ENCODE data around the gene PAX2. TPM values are rescaled to one million over a fixed set of nuclear protein-coding genes. Genes with fewer than 3 reads are reported as not detected.

Gene PAX2
- total RNA-seq, 1 donor from 2014 or later, result not detected

DNA sequence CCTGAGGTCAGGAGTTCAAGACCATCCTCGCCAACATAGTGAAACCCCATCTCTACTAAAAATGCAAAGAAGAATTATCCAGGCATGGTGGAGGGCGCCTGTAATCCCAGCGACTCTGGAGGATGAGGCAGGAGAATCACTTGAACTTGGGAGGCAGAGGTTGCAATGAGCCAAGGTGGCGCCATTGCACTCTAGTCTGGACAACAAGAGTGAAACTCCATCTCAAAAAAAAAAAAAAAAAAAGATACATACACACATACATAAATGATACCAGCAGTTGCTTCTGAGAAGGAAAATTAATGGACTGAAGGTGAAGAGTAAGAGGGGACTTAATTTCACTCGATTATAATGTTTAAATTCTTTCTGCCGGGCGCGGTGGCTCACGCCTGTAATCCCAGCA, 40.2 kb upstream of the PAX2 start:
- H3K4me3 Mint-ChIP-seq (ENCODE audit: unreplicated experiment), result no peak overlapping the region
- H3K27me3 Mint-ChIP-seq (ENCODE audit: unreplicated experiment), result peaks cover 12% of the 10 kb centered on the region
- H3K9me3 Mint-ChIP-seq (ENCODE audit: unreplicated experiment), result peaks cover 5% of the 10 kb centered on the region
- H3K4me1 Mint-ChIP-seq (ENCODE audit: low read depth, unreplicated experiment), result peaks cover 4% of the 10 kb centered on the region
- TF ChIP-seq, protein P1, sequence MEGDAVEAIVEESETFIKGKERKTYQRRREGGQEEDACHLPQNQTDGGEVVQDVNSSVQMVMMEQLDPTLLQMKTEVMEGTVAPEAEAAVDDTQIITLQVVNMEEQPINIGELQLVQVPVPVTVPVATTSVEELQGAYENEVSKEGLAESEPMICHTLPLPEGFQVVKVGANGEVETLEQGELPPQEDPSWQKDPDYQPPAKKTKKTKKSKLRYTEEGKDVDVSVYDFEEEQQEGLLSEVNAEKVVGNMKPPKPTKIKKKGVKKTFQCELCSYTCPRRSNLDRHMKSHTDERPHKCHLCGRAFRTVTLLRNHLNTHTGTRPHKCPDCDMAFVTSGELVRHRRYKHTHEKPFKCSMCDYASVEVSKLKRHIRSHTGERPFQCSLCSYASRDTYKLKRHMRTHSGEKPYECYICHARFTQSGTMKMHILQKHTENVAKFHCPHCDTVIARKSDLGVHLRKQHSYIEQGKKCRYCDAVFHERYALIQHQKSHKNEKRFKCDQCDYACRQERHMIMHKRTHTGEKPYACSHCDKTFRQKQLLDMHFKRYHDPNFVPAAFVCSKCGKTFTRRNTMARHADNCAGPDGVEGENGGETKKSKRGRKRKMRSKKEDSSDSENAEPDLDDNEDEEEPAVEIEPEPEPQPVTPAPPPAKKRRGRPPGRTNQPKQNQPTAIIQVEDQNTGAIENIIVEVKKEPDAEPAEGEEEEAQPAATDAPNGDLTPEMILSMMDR (IDR thresholded peaks at IDR 0.05; ENCODE audit: partially characterized antibody, unreplicated experiment), result no peak
- no peaks in the 10 kb centered on the region for H3K36me3 Mint-ChIP-seq (ENCODE audit: unreplicated experiment)
- no peak for DNase-seq
- no peak overlapping the region for H3K27ac Mint-ChIP-seq (ENCODE audit: unreplicated experiment)

DNA sequence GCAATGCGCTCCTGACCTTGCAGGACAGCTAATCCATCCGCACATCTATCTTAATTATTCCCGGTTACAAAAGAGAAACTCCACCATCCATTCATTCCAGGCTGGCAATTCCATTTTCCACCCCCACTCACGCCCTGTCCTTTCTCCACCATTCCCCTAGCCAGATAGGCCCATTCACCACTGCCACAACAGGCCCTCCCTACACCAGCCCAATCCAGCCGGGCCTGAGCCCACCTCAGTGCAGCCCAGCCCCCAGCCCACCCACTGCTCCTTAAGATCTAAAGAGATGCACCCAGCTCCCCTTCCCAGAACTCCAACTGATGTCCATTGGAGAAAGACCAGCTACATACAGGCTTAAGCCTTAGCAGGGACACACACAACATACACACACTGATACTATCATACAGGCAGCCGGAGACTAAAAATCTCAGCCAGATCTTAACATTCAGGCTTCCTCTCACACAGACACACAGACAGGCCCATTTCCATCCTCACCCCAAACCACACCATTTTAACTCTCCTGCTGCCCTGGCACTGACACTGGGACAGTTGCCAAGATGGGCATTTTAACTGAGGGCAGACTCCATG, 38.0 kb upstream of the PAX2 start:
- no peak for DNase-seq
- Mint-ChIP-seq H3K4me1 (ENCODE audit: low read depth, unreplicated experiment) (peaks cover 4% of the 10 kb centered on the region), H3K9me3 (ENCODE audit: unreplicated experiment) (peaks cover 7% of the 10 kb centered on the region), H3K4me3 (ENCODE audit: unreplicated experiment) (no peak overlapping the region), H3K27ac (ENCODE audit: unreplicated experiment) (no peak overlapping the region), H3K27me3 (ENCODE audit: unreplicated experiment) (peaks cover 20% of the 10 kb centered on the region), H3K36me3 (ENCODE audit: unreplicated experiment) (no peaks in the 10 kb centered on the region)
- TF ChIP-seq, protein P1 (IDR thresholded peaks at IDR 0.05; ENCODE audit: partially characterized antibody, unreplicated experiment), result no peak

DNA sequence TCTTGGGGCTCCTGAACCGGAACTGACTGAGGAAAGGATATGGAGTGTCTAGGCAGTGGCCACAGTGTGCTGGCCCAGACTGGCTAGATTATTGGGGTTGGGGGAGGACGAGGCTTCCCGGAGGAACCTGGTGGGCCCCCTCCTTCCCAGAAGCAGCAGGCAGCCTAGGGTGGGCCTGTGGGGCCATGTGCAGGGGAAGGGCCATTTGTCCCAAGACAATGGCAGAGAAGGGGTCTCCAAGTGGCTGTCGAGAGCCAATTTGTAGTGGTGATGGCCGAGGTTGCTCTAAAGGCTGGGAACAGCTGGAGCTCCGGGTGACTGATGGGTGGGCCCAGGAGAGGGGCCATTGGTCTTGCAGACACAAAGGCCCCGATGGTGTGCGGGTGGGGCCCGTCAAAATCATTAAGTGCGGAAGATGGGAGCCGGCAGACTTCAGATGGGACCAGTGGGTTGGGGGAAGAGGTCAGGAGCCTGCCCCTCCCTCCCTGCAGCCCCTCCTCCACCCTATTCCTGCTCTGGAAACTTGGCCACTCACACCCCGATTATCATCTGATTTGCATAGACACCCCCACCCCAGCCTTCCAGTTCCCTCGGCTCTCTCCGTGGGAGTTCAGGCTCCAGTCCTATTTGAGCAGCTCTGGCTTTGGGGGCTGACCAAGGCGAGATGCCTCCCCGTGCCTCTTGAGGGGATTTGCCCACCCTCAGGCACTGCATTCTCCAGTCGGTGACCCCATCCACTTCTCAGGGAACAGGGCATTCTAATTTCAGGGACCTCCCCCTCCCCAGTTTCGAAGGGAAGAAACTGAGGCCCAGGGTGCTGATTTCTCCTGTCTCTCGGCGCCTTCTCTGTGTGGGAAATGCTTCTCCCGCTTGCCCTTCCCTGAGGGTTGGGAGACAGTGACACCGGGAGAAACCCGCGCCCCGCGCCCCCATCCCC, 36.0 kb upstream of the PAX2 start:
- peak overlapping the region; percentile 75 for H3K4me3 Mint-ChIP-seq (ENCODE audit: unreplicated experiment)
- TF ChIP-seq, protein P1 (IDR thresholded peaks at IDR 0.05; ENCODE audit: partially characterized antibody, unreplicated experiment), result no peak
- H3K4me1 Mint-ChIP-seq (ENCODE audit: low read depth, unreplicated experiment), result peaks cover 10% of the 10 kb centered on the region
- peaks cover 4% of the 10 kb centered on the region for H3K36me3 Mint-ChIP-seq (ENCODE audit: unreplicated experiment)
- H3K27me3 Mint-ChIP-seq (ENCODE audit: unreplicated experiment), result peaks cover 28% of the 10 kb centered on the region
- no peak for DNase-seq
- H3K9me3 Mint-ChIP-seq (ENCODE audit: unreplicated experiment), result peaks cover 10% of the 10 kb centered on the region
- no peak overlapping the region for H3K27ac Mint-ChIP-seq (ENCODE audit: unreplicated experiment)

DNA sequence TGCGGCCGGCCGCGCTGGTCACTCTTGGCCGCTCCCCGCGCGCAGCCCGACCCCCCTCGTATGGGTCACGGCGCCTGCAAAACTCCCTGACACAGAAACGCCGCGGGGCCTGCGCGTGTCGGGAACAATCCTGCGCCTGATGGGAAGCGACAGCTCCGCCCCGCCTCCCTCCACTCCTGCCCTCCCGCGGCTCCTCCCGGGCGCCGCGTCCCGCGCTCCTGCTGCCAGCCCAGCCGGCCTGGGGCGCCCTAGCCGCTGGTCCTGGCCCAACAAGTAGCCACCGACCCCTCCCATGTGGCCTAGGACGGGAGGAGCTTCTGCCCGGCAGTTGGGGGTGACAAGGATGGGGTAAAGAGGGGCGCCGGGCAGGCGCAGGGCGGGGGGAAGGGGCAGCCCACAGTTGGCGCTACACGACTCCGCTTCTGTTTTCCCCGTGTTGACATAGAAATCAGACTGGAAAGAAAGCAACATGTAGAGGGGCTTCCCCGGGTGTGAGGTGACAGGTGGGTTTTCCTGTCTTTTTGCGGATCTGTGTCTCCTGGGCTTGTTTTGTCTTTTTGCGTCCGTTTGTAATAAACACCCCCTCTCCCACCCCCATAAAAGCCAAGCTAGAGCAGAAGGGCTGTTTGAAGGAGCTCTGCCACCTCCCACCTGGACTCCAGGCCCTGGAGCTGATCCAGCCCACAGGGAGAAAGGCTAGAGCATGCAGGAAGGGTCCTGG, 35.1 kb upstream of the PAX2 start:
- DNase-seq, result peak; percentile 67
- TF ChIP-seq, protein P1 (IDR thresholded peaks at IDR 0.05; ENCODE audit: partially characterized antibody, unreplicated experiment), result no peak
- peaks cover 12% of the 10 kb centered on the region for H3K4me1 Mint-ChIP-seq (ENCODE audit: low read depth, unreplicated experiment)

More for the DNA sequence above, 35.1 kb upstream of the PAX2 start:
- Mint-ChIP-seq H3K27me3 (ENCODE audit: unreplicated experiment) (peaks cover 36% of the 10 kb centered on the region), H3K4me3 (ENCODE audit: unreplicated experiment) (peak overlapping the region; percentile 71), H3K36me3 (ENCODE audit: unreplicated experiment) (peaks cover 8% of the 10 kb centered on the region), H3K9me3 (ENCODE audit: unreplicated experiment) (peaks cover 14% of the 10 kb centered on the region), H3K27ac (ENCODE audit: unreplicated experiment) (no peak overlapping the region)

Measured in glutamatergic neuron (in vitro differentiated cells).